K562 (cell line): ENCODE measurements around the gene AP1G2.

Experiments
- ATF4 ChIP-seq: fragments of 450-650 bp; formaldehyde crosslinking; IDR thresholded peaks from 2 replicates; pipeline ENCODE4 v1.4.0; 2022; ENCODE audit warnings: mild to moderate bottlenecking, moderate library complexity
- EHMT2 ChIP-seq: fragments of 450-650 bp; IDR thresholded peaks from 2 replicates; pipeline ENCODE4 v1.6.1; 2018; ENCODE audit warnings: antibody characterized with exemption
- FOXA1 ChIP-seq: fragments of 450-650 bp; IDR thresholded peaks from 2 replicates; pipeline ENCODE4 v1.6.1; 2016; ENCODE audit warnings: mild to moderate bottlenecking, borderline replicate concordance
- LARP7 ChIP-seq: fragments of 450-650 bp; IDR thresholded peaks from 2 replicates; pipeline ENCODE4 v1.6.1; 2016
- REST ChIP-seq, 2 experiments: fragments of 450-650 bp; formaldehyde crosslinking in 1 of 2; IDR thresholded peaks; 2 replicates each; pipeline versions ENCODE4 v1.4.0 to v1.6.1; 2014 to 2020; ENCODE audit warnings: mild to moderate bottlenecking in 2 of 2, borderline replicate concordance in 1 of 2, low read depth in 1 of 2
- TSHZ1 ChIP-seq: fragments of 250-450 bp; sonication (Bioruptor Pico); IDR thresholded peaks from 2 replicates; pipeline ENCODE4 v1.4.0; 2020; ENCODE audit warnings: mild to moderate bottlenecking, moderate library complexity
- UBTF ChIP-seq, 2 experiments: IDR thresholded peaks; 2 replicates each; pipeline ENCODE4 v1.6.1; 2012; ENCODE audit warnings: improper control_type of control experiment in 2 of 2, low read depth in 2 of 2, low read length in 2 of 2, borderline replicate concordance in 1 of 2

- TF ChIP-seq ATF4 (CRISPR knock-in tag) (no peak), REST (IDR thresholded peaks at IDR 0.05; ENCODE audit: borderline replicate concordance) (no peak), REST (CRISPR knock-in tag; IDR thresholded peaks at IDR 0.05; ENCODE audit: low read depth) (no peak), UBTF (IDR thresholded peaks at IDR 0.05; ENCODE audit: borderline replicate concordance in 1 of 2, low read depth in 2 of 2, low read length in 2 of 2) (no peak), EHMT2 (no peak), TSHZ1 (CRISPR knock-in tag) (no peak), LARP7 (no peak), FOXA1 (no peak)
Measured at GRCh38 chr14:23532658-23533057, 34.9 kb downstream of the AP1G2 start.
